ENCODE measurements around the gene HMCN1. TPM values are rescaled to one million over a fixed set of nuclear protein-coding genes. Genes with fewer than 3 reads are reported as not detected.

HMCN1 gene
- total RNA-seq, 1 donor from 2014 or later, result 8.9 TPM

DNA sequence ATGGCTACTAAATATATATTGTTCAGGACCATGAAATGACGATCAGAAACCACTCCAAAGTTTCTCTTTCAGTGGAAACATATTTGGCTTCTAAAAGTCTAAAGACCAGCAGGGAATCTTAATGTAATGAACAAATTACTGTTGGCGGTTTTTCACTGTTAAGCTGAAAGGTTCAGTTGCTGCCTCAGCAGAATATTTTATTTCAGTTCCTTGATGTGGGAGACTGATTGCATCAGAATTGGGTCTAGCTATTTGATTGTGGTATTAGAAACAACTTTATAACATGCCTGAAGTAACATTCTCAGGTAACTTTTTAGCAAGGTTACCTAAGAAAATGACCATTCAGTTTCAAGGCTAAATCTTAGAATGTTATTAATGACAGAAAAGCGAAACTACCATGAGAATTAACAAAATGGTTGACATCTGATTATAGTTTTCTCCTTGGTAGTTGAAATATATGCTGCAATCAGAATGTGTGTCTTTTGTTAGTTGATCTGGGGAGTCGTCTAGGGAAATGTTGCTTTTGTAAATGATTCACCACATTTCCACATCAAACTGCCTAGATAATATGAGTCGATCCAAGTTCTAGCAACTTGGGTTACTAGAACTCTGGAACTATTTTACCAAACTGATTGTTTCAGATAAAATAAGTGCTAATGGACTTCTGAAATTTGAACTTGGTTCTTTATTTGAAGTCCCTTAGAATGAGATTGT lies 200.4 kb downstream of the HMCN1 start:
- no peak for DNase-seq
- H3K4me3 ChIP-seq, result no peak overlapping the region
- H3K36me3 ChIP-seq, result no peaks in the 10 kb centered on the region
- TF ChIP-seq, protein P1, sequence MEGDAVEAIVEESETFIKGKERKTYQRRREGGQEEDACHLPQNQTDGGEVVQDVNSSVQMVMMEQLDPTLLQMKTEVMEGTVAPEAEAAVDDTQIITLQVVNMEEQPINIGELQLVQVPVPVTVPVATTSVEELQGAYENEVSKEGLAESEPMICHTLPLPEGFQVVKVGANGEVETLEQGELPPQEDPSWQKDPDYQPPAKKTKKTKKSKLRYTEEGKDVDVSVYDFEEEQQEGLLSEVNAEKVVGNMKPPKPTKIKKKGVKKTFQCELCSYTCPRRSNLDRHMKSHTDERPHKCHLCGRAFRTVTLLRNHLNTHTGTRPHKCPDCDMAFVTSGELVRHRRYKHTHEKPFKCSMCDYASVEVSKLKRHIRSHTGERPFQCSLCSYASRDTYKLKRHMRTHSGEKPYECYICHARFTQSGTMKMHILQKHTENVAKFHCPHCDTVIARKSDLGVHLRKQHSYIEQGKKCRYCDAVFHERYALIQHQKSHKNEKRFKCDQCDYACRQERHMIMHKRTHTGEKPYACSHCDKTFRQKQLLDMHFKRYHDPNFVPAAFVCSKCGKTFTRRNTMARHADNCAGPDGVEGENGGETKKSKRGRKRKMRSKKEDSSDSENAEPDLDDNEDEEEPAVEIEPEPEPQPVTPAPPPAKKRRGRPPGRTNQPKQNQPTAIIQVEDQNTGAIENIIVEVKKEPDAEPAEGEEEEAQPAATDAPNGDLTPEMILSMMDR (IDR thresholded peaks at IDR 0.05; ENCODE audit: borderline replicate concordance), result no peak
- peaks cover 16% of the 10 kb centered on the region for H3K9me3 ChIP-seq (replicated peaks)
- intact Hi-C loops (cut with micrococcal nuclease), result no loop called here
- H3K27ac ChIP-seq (replicated peaks), result no peak overlapping the region
- peaks cover 10% of the 10 kb centered on the region for H3K4me1 ChIP-seq
- no peaks in the 10 kb centered on the region for H3K27me3 ChIP-seq (ENCODE audit: low read depth)

DNA sequence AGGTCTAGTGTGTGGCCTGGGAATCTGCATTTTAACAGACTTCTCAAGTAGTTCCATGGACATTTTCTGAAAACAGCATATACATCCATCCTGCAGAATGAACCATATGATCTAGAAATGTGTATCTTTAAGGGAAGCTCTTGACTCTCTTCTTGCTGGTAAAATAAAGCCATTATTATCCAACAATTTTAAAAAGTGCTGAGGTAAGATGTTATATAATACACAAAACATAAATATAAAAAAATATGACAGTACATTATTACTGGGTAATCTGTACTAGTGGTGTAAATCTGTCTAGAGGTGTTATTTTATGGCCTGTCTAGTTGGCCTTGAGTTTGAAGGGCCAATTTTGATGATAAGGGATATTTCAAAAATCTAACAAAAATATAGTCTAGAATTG lies 201.2 kb downstream of the HMCN1 start:
- DNase-seq, result no peak
- H3K27me3 ChIP-seq (ENCODE audit: low read depth), result no peaks in the 10 kb centered on the region
- intact Hi-C loops (cut with micrococcal nuclease), result no loop called here
- TF ChIP-seq, protein P1 (IDR thresholded peaks at IDR 0.05; ENCODE audit: borderline replicate concordance), result no peak
- peaks cover 16% of the 10 kb centered on the region for H3K9me3 ChIP-seq (replicated peaks)
- H3K27ac ChIP-seq (replicated peaks), result no peak overlapping the region
- H3K36me3 ChIP-seq, result no peaks in the 10 kb centered on the region
- peaks cover 7% of the 10 kb centered on the region for H3K4me1 ChIP-seq
- no peak overlapping the region for H3K4me3 ChIP-seq

DNA sequence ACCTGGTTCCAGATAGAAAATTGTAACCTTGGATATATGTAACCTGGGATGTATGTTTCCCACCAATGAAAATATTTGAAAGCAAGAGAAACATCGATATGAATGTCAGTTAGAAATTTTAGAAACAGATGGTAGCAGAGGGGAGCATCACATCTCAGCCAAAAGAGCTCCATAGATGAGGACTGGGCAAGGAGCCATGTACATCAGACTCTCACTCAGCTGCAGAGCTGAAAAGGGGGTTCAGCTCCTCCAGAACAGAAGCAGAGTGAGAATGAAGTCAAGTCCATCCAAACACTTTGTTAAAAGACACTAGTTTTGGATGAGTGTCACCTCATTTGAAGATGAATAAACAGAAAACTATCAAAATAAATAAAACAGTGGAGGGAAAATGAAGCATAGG lies 202.4 kb downstream of the HMCN1 start:
- TF ChIP-seq, protein P1 (IDR thresholded peaks at IDR 0.05; ENCODE audit: borderline replicate concordance), result no peak

DNA sequence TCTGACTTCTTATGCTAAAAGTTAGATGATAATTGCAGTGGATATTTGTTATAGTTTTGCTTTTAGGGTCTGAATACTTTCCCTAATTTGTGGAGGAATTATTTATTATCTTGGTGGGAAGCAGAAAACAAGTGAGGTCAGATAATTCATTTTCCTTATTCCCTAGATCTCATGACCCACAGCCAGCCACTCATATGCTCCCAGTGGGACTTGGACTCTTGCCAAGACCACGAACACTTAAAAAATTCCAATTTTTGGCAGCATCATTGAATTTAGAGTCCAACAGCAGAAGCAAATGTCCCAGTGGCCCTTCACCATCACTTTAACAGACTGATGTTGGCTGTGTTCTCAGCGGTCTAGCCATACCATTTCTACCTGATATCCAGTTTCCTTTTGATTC lies 204.2 kb downstream of the HMCN1 start:
- H3K36me3 ChIP-seq, result no peaks in the 10 kb centered on the region
- TF ChIP-seq, protein P1 (IDR thresholded peaks at IDR 0.05; ENCODE audit: borderline replicate concordance), result no peak

More for the DNA sequence above, 202.4 kb downstream of the HMCN1 start:
- no peak for DNase-seq
- Histone ChIP-seq H3K9me3 (replicated peaks) (peaks cover 16% of the 10 kb centered on the region), H3K4me3 (no peak overlapping the region), H3K27me3 (ENCODE audit: low read depth) (no peaks in the 10 kb centered on the region), H3K27ac (replicated peaks) (no peak overlapping the region), H3K4me1 (peaks cover 7% of the 10 kb centered on the region), H3K36me3 (no peaks in the 10 kb centered on the region)
- intact Hi-C loops (cut with micrococcal nuclease), result no loop called here

DNA sequence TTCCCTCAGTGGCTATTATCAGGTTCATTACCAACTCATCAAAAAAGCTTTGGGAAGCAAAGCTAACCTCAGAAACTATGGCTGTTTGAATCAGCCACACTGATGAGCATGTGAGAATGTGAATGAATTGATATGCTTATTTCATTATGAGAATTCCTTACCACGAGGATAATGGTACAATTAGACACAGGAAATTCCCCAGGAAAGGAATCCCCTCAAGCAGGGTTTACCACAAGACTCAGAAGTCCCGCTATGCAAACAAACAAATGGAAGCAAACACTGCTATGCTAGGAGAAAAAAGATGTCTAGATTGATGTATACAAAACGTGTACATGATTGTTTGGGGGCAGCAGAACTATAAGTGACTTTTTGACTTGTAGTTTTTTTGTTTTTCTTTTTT lies 205.0 kb downstream of the HMCN1 start:
- Histone ChIP-seq H3K27ac (replicated peaks) (peak overlapping the region; percentile 43), H3K36me3 (no peaks in the 10 kb centered on the region), H3K9me3 (replicated peaks) (peaks cover 16% of the 10 kb centered on the region), H3K27me3 (ENCODE audit: low read depth) (no peaks in the 10 kb centered on the region), H3K4me1 (peaks cover 7% of the 10 kb centered on the region), H3K4me3 (no peak overlapping the region)
- intact Hi-C loops (cut with micrococcal nuclease), result no loop called here
- TF ChIP-seq, protein P1 (IDR thresholded peaks at IDR 0.05; ENCODE audit: borderline replicate concordance), result no peak
- no peak for DNase-seq

More for the DNA sequence above, 204.2 kb downstream of the HMCN1 start:
- no peak for DNase-seq
- Histone ChIP-seq H3K9me3 (replicated peaks) (peaks cover 16% of the 10 kb centered on the region), H3K4me3 (no peak overlapping the region), H3K4me1 (peaks cover 7% of the 10 kb centered on the region), H3K27me3 (ENCODE audit: low read depth) (no peaks in the 10 kb centered on the region), H3K27ac (replicated peaks) (peak overlapping the region; percentile 43)
- intact Hi-C loops (cut with micrococcal nuclease), result no loop called here
